Eye (tissue), 1 donor: Measurements from ENCODE around the gene QRFP.

Experiments used
- DNase-seq: peaks from one replicate; pipeline ENCODE4 v3.0.0-alpha.2; 2015

QRFP gene

GRCh38 chr9:130903194-130904069, 6.8 kb upstream of the QRFP start:
- no peak for DNase-seq

- DNase-seq, result no peak
Measured at GRCh38 chr9:130902204-130903185, 5.9 kb upstream of the QRFP start.

GRCh38 chr9:130901498-130902203, 5.0 kb upstream of the QRFP start:
- no peak for DNase-seq

GRCh38 chr9:130900701-130901497, 4.3 kb upstream of the QRFP start:
- DNase-seq, result no peak

- peak; percentile 17 for DNase-seq
Measured at GRCh38 chr9:130899051-130899748, 2.6 kb upstream of the QRFP start.

GRCh38 chr9:130898552-130898852, 1.9 kb upstream of the QRFP start:
- no peak for DNase-seq

GRCh38 chr9:130897848-130898551, 1.4 kb upstream of the QRFP start:
- DNase-seq, result peak; percentile 35

- DNase-seq, result no peak
Measured at GRCh38 chr9:130897105-130897751, 616 bp upstream of the QRFP start.

GRCh38 chr9:130895481-130896232, 955 bp downstream of the QRFP start:
- DNase-seq, result no peak

- no peak for DNase-seq
Measured at GRCh38 chr9:130895038-130895437, 1.6 kb downstream of the QRFP start.

GRCh38 chr9:130894546-130894945, 2.1 kb downstream of the QRFP start:
- DNase-seq, result peak; percentile 42

- peak; percentile 69 for DNase-seq
Measured at GRCh38 chr9:130893341-130894101, 3.1 kb downstream of the QRFP start.

- DNase-seq, result peak; percentile 67
Measured at GRCh38 chr9:130892477-130893304, 3.9 kb downstream of the QRFP start.

GRCh38 chr9:130891688-130892476, 4.7 kb downstream of the QRFP start:
- peak; percentile 96 for DNase-seq

GRCh38 chr9:130890870-130891687, 5.5 kb downstream of the QRFP start:
- peak; percentile 68 for DNase-seq

GRCh38 chr9:130890124-130890523, 6.5 kb downstream of the QRFP start:
- DNase-seq, result no peak
